Measurements from ENCODE around the gene RFC4.
"Not testable (repeated sequence)": the region's sequence is repeated elsewhere in the genome, so short reads cannot be mapped to it uniquely, and the experiment has no call there.

RFC4 gene

GRCh38 chr3:186814100-186814499 is 7.8 kb upstream of the RFC4 start:
- Histone ChIP-seq H3K9me3 (ENCODE audit: control insufficient read depth in 5 of 5, low read length in 5 of 5) (no peaks in the 10 kb centered on the region), H3K27me3 (ENCODE audit: control insufficient read depth in 5 of 5, insufficient read depth in 4 of 5, low read length in 5 of 5) (peaks cover 0 to 12% (median 2%) of the 10 kb centered on the region in 5 donors), H3K36me3 (ENCODE audit: control insufficient read depth in 5 of 5, insufficient read depth in 5 of 5, low read length in 5 of 5) (no peaks in the 10 kb centered on the region), H3K27ac (ENCODE audit: low read depth, low read length) (no peak overlapping the region), H3K4me3 (ENCODE audit: low read depth in 1 of 5, low read length in 5 of 5) (no peak overlapping the region), H3K9ac (ENCODE audit: low read length in 5 of 5) (no peak overlapping the region), H3K4me1 (ENCODE audit: control insufficient read depth in 5 of 5, insufficient read depth in 5 of 5, low read length in 5 of 5) (peaks cover 0 to 2% (median 0%) of the 10 kb centered on the region in 5 donors)

- H3K9me3 ChIP-seq (ENCODE audit: control insufficient read depth in 5 of 5, low read length in 5 of 5); H3K4me3 ChIP-seq (ENCODE audit: low read depth in 1 of 5, low read length in 5 of 5); H3K36me3 ChIP-seq (ENCODE audit: control insufficient read depth in 5 of 5, insufficient read depth in 5 of 5, low read length in 5 of 5); H3K9ac ChIP-seq (ENCODE audit: low read length in 5 of 5); H3K27ac ChIP-seq (ENCODE audit: low read depth, low read length); H3K4me1 ChIP-seq (ENCODE audit: control insufficient read depth in 5 of 5, insufficient read depth in 5 of 5, low read length in 5 of 5): not testable (repeated sequence)
- H3K27me3 ChIP-seq (ENCODE audit: control insufficient read depth in 5 of 5, insufficient read depth in 4 of 5, low read length in 5 of 5): peaks cover 0 to 12% (median 2%) of the 10 kb centered on the region in 5 donors
These were observed 5.0 kb upstream of the RFC4 start for GRCh38 chr3:186811313-186811712.

- Histone ChIP-seq H3K4me3 (ENCODE audit: low read depth in 1 of 5, low read length in 5 of 5) (no peak overlapping the region), H3K27me3 (ENCODE audit: control insufficient read depth in 5 of 5, insufficient read depth in 4 of 5, low read length in 5 of 5) (peaks cover 0 to 12% (median 2%) of the 10 kb centered on the region in 5 donors), H3K4me1 (ENCODE audit: control insufficient read depth in 5 of 5, insufficient read depth in 5 of 5, low read length in 5 of 5) (peaks cover 0 to 17% (median 13%) of the 10 kb centered on the region in 5 donors), H3K36me3 (ENCODE audit: control insufficient read depth in 5 of 5, insufficient read depth in 5 of 5, low read length in 5 of 5) (no peaks in the 10 kb centered on the region), H3K9me3 (ENCODE audit: control insufficient read depth in 5 of 5, low read length in 5 of 5) (no peaks in the 10 kb centered on the region), H3K27ac (ENCODE audit: low read depth, low read length) (no peak overlapping the region), H3K9ac (ENCODE audit: low read length in 5 of 5) (no peak overlapping the region)
These were observed 4.2 kb upstream of the RFC4 start for GRCh38 chr3:186810336-186810996.

- Histone ChIP-seq H3K9ac (ENCODE audit: low read length in 5 of 5) (peak overlapping the region in 1 of 5 donors; percentile 75), H3K4me1 (ENCODE audit: control insufficient read depth in 5 of 5, insufficient read depth in 5 of 5, low read length in 5 of 5) (peaks cover 0 to 21% (median 14%) of the 10 kb centered on the region in 5 donors), H3K9me3 (ENCODE audit: control insufficient read depth in 5 of 5, low read length in 5 of 5) (no peaks in the 10 kb centered on the region), H3K27me3 (ENCODE audit: control insufficient read depth in 5 of 5, insufficient read depth in 4 of 5, low read length in 5 of 5) (peaks cover 0 to 4% (median 0%) of the 10 kb centered on the region in 5 donors), H3K4me3 (ENCODE audit: low read depth in 1 of 5, low read length in 5 of 5) (peak overlapping the region in 4 of 5 donors; percentile 84 to 98 (median 91)), H3K36me3 (ENCODE audit: control insufficient read depth in 5 of 5, insufficient read depth in 5 of 5, low read length in 5 of 5) (peaks cover 0 to 9% (median 0%) of the 10 kb centered on the region in 5 donors), H3K27ac (ENCODE audit: low read depth, low read length) (no peak overlapping the region)
These were observed 949 bp upstream of the RFC4 start for GRCh38 chr3:186807231-186807630.

GRCh38 chr3:186803447-186803846 is 2.8 kb downstream of the RFC4 start:
- H3K4me3 ChIP-seq (ENCODE audit: low read depth in 1 of 5, low read length in 5 of 5); H3K9ac ChIP-seq (ENCODE audit: low read length in 5 of 5); H3K9me3 ChIP-seq (ENCODE audit: control insufficient read depth in 5 of 5, low read length in 5 of 5); H3K27ac ChIP-seq (ENCODE audit: low read depth, low read length); H3K27me3 ChIP-seq (ENCODE audit: control insufficient read depth in 5 of 5, insufficient read depth in 4 of 5, low read length in 5 of 5): not testable (repeated sequence)
- Histone ChIP-seq H3K36me3 (ENCODE audit: control insufficient read depth in 5 of 5, insufficient read depth in 5 of 5, low read length in 5 of 5) (peaks cover 0 to 17% (median 2%) of the 10 kb centered on the region in 5 donors), H3K4me1 (ENCODE audit: control insufficient read depth in 5 of 5, insufficient read depth in 5 of 5, low read length in 5 of 5) (peaks cover 0 to 21% (median 14%) of the 10 kb centered on the region in 5 donors)

GRCh38 chr3:186802701-186803100 is 3.6 kb downstream of the RFC4 start:
- H3K9ac ChIP-seq (ENCODE audit: low read length in 5 of 5): no peak overlapping the region
- no peaks in the 10 kb centered on the region for H3K27me3 ChIP-seq (ENCODE audit: control insufficient read depth in 5 of 5, insufficient read depth in 4 of 5, low read length in 5 of 5)

GRCh38 chr3:186800285-186800684 is 6.0 kb downstream of the RFC4 start:
- Histone ChIP-seq H3K9me3 (ENCODE audit: control insufficient read depth in 5 of 5, low read length in 5 of 5) (no peaks in the 10 kb centered on the region), H3K27ac (ENCODE audit: low read depth, low read length) (no peak overlapping the region), H3K4me1 (ENCODE audit: control insufficient read depth in 5 of 5, insufficient read depth in 5 of 5, low read length in 5 of 5) (peaks cover 0 to 3% (median 0%) of the 10 kb centered on the region in 5 donors), H3K36me3 (ENCODE audit: control insufficient read depth in 5 of 5, insufficient read depth in 5 of 5, low read length in 5 of 5) (peaks cover 5 to 25% (median 8%) of the 10 kb centered on the region in 5 donors), H3K27me3 (ENCODE audit: control insufficient read depth in 5 of 5, insufficient read depth in 4 of 5, low read length in 5 of 5) (no peaks in the 10 kb centered on the region), H3K9ac (ENCODE audit: low read length in 5 of 5) (no peak overlapping the region), H3K4me3 (ENCODE audit: low read depth in 1 of 5, low read length in 5 of 5) (no peak overlapping the region)

More at GRCh38 chr3:186802701-186803100, 3.6 kb downstream of the RFC4 start:
- Histone ChIP-seq H3K4me1 (ENCODE audit: control insufficient read depth in 5 of 5, insufficient read depth in 5 of 5, low read length in 5 of 5) (peaks cover 0 to 21% (median 14%) of the 10 kb centered on the region in 5 donors), H3K9me3 (ENCODE audit: control insufficient read depth in 5 of 5, low read length in 5 of 5) (no peaks in the 10 kb centered on the region), H3K36me3 (ENCODE audit: control insufficient read depth in 5 of 5, insufficient read depth in 5 of 5, low read length in 5 of 5) (peaks cover 0 to 20% (median 6%) of the 10 kb centered on the region in 5 donors), H3K27ac (ENCODE audit: low read depth, low read length) (no peak overlapping the region), H3K4me3 (ENCODE audit: low read depth in 1 of 5, low read length in 5 of 5) (no peak overlapping the region)

- Histone ChIP-seq H3K36me3 (ENCODE audit: control insufficient read depth in 5 of 5, insufficient read depth in 5 of 5, low read length in 5 of 5) (peaks cover 8 to 30% (median 10%) of the 10 kb centered on the region in 5 donors), H3K4me1 (ENCODE audit: control insufficient read depth in 5 of 5, insufficient read depth in 5 of 5, low read length in 5 of 5) (no peaks in the 10 kb centered on the region), H3K27me3 (ENCODE audit: control insufficient read depth in 5 of 5, insufficient read depth in 4 of 5, low read length in 5 of 5) (no peaks in the 10 kb centered on the region), H3K9me3 (ENCODE audit: control insufficient read depth in 5 of 5, low read length in 5 of 5) (no peaks in the 10 kb centered on the region), H3K9ac (ENCODE audit: low read length in 5 of 5) (no peak overlapping the region), H3K4me3 (ENCODE audit: low read depth in 1 of 5, low read length in 5 of 5) (no peak overlapping the region), H3K27ac (ENCODE audit: low read depth, low read length) (no peak overlapping the region)
These were observed 7.9 kb downstream of the RFC4 start for GRCh38 chr3:186798239-186798874.

- H3K9ac ChIP-seq (ENCODE audit: low read length in 5 of 5): no peak overlapping the region
- peaks cover 6 to 32% (median 26%) of the 10 kb centered on the region in 5 donors for H3K4me1 ChIP-seq (ENCODE audit: control insufficient read depth in 5 of 5, insufficient read depth in 5 of 5, low read length in 5 of 5)
- H3K4me3 ChIP-seq (ENCODE audit: low read depth in 1 of 5, low read length in 5 of 5): no peak overlapping the region
- H3K36me3 ChIP-seq (ENCODE audit: control insufficient read depth in 5 of 5, insufficient read depth in 5 of 5, low read length in 5 of 5): peaks cover 51 to 69% (median 57%) of the 10 kb centered on the region in 5 donors
- no peaks in the 10 kb centered on the region for H3K9me3 ChIP-seq (ENCODE audit: control insufficient read depth in 5 of 5, low read length in 5 of 5)
- H3K27ac ChIP-seq (ENCODE audit: low read depth, low read length): peak overlapping the region; percentile 6
- H3K27me3 ChIP-seq (ENCODE audit: control insufficient read depth in 5 of 5, insufficient read depth in 4 of 5, low read length in 5 of 5): no peaks in the 10 kb centered on the region
These were observed 15.9 kb downstream of the RFC4 start for GRCh38 chr3:186790261-186790981.

Data from subcutaneous abdominal adipose tissue (tissue), 5 donors.